HG03103 (cell line): ENCODE data around the gene ADAMTSL4.

Source experiments
- ATAC-seq: cut with Tn5 transposase; IDR thresholded peaks from one replicate; pipeline ENCODE4 v1.9.1; 2021; ENCODE audit warnings: low read depth; ENCODE audit not compliant: unreplicated experiment

The ADAMTSL4 gene

DNA sequence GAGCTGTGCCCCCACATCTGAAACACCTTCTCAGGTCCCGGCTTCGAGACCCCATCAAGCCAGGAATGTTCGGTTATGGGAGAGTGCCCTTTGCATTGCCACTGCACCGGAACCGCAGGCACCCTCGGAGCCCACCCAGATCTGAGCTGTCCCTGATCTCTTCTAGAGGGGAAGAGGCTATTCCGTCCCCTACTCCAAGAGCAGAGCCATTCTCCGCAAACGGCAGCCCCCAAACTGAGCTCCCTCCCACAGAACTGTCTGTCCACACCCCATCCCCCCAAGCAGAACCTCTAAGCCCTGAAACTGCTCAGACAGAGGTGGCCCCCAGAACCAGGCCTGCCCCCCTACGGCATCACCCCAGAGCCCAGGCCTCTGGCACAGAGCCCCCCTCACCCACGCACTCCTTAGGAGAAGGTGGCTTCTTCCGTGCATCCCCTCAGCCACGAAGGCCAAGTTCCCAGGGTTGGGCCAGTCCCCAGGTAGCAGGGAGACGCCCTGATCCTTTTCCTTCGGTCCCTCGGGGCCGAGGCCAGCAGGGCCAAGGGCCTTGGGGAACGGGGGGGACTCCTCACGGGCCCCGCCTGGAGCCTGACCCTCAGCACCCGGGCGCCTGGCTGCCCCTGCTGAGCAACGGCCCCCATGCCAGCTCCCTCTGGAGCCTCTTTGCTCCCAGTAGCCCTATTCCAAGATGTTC lies 4.3 kb downstream of the ADAMTSL4 start:
- no peak for ATAC-seq

DNA sequence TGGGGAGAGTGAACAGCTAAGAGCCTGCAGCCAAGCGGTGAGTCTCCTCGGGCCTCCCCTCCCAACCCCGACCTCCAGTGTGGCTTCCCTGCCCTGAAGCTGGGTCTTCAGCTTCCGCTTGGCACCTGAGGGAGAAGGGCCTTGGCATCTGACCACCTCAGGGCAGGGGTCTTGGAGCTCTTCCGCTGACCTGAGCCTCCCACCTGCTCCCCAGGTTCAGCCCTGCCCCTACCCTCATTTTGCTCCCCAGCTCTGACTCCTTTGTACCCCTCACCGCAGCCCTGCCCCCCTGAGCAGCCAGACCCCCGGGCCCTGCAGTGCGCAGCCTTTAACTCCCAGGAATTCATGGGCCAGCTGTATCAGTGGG lies 4.9 kb downstream of the ADAMTSL4 start:
- ATAC-seq, result no peak

DNA sequence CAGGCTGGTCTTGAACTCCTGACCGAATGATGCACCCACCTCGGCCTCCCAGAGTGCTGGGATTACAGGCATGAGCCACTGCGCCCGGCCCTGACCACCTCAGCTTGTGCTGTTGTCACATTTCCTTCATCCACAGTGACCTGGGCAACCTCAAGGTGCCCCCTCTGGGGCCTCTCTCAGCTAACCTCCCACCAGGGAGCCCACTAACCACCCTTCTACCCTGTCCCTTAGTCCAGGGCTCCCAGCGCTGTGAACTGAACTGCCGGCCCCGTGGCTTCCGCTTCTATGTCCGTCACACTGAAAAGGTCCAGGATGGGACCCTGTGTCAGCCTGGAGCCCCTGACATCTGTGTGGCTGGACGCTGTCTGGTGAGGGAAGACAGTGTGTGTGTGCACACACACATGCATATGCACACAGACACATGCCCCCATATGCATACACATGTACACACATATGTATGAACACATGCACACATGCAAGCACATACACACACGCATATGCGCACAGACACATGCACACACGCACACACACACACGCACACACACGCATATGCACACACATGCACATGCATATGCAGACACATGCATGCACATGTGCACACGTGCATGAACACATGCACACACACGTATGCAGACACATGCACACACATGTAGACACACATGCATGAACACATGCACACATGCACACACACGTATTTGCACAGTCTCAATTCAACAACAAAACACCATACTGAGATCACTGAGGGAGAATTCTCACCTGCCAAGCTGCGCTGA lies 6.2 kb downstream of the ADAMTSL4 start:
- ATAC-seq, result no peak

DNA sequence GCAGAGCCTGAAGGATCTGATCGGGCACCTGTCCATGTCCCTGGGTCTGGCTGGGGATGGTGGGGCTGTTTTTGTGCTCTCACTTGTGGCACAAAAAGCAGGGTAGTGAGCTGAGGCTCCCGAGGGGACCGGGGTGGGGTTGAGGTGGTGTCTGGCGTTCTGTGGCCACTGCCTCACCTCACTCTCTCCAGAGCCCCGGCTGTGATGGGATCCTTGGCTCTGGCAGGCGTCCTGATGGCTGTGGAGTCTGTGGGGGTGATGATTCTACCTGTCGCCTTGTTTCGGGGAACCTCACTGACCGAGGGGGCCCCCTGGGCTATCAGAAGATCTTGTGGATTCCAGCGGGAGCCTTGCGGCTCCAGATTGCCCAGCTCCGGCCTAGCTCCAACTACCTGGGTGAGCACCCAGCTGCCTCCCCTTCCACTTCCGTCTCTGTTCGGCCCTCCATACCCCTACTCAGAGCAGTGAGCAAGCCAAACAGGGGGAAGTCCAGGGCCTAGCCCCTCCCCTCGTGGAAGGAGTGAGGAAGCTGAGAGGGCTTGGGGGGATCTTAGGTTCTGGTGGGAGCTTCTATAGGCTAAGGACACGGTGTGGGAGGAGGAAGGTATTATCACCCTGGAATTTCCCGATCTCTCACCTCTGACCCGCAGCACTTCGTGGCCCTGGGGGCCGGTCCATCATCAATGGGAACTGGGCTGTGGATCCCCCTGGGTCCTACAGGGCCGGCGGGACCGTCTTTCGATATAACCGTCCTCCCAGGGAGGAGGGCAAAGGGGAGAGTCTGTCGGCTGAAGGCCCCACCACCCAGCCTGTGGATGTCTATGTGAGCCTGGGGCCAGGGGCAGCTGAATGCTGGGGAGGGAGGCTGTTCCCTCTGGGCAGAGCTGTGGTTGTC lies 7.0 kb downstream of the ADAMTSL4 start:
- ATAC-seq, result no peak

DNA sequence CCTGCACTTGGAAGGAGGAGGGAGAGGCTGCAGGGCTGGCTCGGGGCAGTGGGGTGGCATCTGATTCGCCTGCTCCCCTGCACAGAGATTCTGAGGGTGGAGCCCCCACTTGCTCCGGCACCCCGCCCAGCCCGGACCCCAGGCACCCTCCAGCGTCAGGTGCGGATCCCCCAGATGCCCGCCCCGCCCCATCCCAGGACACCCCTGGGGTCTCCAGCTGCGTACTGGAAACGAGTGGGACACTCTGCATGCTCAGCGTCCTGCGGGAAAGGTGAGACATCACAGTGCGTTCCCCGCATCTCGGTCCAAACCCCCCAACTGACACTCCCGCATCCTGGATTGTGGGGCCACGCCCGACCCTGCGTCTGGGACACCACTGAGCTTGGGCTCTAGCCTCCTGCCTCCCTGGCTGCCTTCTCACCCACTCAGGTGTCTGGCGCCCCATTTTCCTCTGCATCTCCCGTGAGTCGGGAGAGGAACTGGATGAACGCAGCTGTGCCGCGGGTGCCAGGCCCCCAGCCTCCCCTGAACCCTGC lies 7.9 kb downstream of the ADAMTSL4 start:
- ATAC-seq, result no peak

DNA sequence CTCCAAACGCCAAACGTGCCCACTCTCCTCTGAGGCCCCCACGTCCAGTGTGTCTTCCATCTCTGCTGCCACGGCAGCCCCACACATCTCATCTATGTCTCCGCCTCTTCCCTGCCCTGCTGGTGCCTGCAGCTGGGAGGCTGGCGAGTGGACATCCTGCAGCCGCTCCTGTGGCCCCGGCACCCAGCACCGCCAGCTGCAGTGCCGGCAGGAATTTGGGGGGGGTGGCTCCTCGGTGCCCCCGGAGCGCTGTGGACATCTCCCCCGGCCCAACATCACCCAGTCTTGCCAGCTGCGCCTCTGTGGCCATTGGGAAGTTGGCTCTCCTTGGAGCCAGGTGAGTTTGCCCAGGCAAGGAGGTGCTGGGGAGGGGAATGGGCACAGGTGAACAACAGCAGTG lies 8.6 kb downstream of the ADAMTSL4 start:
- no peak for ATAC-seq

DNA sequence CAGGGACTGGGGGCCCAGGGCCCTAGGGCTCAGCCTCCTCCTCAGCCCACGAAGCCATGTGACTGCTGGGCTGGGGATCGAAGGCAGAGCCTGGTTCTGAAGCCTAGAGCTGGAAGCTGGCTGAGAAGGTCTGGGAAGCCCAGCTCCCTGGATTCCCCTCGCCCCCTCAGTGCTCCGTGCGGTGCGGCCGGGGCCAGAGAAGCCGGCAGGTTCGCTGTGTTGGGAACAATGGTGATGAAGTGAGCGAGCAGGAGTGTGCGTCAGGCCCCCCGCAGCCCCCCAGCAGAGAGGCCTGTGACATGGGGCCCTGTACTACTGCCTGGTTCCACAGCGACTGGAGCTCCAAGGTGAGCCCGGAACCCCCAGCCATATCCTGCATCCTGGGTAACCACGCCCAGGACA lies 9.1 kb downstream of the ADAMTSL4 start:
- no peak for ATAC-seq

DNA sequence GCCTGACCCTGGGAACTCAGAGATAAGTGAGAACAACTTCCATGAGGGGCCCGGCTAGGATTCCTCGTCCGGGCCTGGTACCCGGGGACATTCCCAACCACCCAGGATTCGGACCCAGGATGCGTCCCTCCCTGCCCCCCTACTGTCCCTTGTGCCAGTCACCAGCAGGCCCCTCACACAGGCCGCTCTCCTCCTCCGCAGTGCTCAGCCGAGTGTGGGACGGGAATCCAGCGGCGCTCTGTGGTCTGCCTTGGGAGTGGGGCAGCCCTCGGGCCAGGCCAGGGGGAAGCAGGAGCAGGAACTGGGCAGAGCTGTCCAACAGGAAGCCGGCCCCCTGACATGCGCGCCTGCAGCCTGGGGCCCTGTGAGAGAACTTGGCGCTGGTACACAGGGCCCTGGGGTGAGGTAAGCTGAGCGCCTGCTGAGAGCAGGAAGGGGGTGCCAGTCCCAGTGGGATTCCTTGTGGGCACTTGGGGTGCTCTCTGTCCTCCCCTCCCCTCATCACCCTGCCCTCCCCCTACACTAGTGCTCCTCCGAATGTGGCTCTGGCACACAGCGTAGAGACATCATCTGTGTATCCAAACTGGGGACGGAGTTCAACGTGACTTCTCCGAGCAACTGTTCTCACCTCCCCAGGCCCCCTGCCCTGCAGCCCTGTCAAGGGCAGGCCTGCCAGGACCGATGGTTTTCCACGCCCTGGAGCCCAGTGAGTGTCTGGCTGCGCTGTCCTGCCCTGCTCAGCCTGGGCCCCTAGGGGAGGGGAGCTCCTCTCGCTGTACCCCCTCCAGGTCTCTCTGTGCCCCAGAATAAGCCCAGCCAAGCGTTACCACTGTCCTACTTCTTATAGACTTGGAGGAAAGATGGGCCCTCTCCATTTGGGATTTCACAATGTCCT lies 9.8 kb downstream of the ADAMTSL4 start:
- no peak for ATAC-seq

DNA sequence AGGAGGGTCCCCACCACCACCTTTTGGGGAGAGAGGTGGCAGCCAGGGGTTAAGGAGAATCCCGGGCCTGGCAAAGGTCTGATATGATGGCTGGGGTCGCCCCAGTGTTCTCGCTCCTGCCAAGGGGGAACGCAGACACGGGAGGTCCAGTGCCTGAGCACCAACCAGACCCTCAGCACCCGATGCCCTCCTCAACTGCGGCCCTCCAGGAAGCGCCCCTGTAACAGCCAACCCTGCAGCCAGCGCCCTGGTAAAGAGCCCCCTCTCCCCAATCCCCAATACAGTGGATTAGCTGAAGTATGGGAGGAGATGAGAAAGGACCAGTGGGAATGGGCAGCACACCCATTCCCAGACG lies 10.4 kb downstream of the ADAMTSL4 start:
- ATAC-seq, result no peak

DNA sequence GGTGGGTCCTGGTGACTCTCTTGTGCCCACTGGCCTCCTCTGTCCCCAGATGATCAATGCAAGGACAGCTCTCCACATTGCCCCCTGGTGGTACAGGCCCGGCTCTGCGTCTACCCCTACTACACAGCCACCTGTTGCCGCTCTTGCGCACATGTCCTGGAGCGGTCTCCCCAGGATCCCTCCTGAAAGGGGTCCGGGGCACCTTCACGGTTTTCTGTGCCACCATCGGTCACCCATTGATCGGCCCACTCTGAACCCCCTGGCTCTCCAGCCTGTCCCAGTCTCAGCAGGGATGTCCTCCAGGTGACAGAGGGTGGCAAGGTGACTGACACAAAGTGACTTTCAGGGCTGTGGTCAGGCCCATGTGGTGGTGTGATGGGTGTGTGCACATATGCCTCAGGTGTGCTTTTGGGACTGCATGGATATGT lies 10.8 kb downstream of the ADAMTSL4 start:
- ATAC-seq, result no peak

DNA sequence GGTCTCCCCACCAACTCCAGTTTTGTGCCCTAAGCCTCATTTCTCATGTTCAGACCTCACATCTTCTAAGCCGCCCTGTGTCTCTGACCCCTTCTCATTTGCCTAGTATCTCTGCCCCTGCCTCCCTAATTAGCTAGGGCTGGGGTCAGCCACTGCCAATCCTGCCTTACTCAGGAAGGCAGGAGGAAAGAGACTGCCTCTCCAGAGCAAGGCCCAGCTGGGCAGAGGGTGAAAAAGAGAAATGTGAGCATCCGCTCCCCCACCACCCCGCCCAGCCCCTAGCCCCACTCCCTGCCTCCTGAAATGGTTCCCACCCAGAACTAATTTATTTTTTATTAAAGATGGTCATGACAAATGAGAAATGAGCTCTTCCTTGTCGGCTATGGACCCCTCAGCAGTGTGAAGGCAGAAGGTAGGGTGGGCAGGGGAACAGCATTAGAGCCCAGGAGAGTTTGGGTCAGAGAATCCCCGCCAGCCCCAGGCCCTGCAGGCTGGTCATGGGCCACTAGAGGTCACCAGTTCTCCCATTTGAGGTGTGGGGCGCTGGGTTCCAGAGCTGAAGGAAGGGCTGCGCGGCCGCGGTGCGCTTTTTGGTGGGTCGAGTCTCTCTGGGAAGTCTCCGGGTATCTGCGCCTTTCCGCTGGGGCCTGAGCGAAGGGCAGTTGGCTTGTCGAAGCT lies 11.5 kb downstream of the ADAMTSL4 start:
- no peak for ATAC-seq

DNA sequence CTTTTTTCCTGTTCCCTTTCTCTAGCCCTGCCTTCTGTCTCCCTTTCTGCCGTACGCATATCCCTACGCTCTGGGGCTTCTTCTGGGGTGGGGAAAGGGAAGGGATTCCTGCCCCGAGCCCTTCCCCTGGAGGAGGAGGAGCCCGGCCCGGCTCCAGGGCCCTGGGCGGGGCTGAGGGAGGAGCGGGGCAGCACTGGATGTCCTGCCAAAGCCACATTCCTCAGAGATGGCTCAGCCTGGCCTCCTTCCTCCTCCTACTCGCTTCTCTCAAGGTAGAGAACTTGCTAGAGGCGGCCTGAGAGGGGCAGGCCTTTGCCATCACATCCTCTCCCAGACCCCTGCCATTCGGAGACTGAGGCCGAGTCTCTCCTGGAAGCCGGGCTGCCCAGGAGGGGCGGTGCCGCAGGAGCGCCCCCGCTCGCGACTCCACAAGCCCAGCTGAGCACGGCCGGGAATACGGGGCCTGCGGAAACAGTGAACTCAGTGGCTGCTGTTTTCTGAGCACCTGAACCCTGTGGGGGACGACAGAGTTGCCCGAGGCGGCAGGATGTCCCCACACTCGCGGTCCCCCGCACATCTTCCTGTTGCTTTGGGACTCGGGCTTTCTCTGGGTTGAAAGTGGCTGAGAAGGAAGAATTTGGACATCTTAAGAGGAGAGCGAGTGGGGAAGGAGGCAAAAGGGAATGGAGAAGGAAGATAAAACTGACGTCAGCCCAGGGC lies 12.2 kb downstream of the ADAMTSL4 start:
- ATAC-seq, result no peak

DNA sequence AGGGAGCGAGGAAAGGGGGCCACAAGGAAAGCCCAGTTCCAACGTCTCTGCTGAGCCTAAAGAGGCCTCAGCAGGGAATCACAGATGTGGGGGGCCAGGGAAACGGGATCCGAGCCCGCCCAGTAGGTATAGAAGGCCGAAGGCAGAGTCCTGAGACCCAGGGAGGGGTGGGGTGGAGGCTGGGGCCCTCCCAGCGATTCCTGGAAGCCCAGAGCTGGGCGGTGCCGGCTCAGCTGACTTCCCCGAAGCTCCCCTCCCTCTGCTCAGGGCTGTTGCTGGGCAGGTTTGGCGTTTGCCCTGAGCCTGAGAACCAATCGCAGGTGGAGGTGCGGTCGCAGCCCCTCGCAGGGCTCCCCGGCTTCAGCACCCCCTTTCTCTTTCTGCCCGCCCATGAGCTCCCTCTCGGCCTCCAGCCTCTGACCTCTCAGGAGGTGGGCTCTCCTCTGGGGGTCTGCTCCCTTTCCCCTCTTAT lies 12.8 kb downstream of the ADAMTSL4 start:
- no peak for ATAC-seq

DNA sequence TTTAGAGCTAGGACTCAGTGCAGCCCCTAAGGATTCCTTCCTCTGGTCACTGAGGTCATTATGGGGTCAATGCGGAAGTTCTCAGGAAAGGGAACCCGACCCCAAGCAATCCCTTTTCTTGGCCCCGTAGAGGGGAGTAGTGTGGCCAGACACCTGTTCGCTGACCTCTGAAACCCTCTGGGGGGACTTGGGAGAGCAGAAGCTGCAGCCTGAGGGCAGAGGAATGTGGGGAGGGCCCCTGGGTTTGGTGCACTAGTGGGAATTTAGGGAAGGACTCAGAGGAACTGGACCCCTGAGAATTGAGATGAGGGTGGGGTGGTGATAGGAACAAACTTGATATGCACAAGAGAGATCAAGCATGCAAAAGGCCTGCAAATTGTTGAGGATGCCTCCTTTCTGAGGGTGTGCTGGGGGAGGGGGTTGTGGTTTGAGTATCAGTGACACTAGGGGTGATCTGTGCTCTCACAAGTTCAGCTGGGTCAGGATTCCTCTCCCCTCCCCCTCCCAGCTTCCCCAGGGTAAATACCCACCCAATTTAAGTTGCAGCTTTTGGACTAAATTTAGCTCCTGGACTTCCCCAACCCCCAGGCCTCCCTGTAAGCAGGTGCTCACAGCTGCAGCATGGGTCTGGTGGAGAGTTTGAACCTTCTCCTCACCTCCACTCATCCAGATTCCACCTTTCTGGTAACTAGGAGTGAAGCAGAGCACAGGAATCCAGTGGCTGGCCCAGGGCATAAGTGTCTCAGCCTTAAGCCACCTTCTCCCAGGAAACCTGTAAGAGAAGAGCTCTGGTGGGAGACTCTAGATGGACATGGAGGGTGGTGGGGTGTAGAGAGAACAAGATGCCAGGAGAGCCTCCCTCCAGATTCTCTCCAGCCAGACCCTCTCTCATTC lies 13.5 kb downstream of the ADAMTSL4 start:
- ATAC-seq, result peak; percentile 37

DNA sequence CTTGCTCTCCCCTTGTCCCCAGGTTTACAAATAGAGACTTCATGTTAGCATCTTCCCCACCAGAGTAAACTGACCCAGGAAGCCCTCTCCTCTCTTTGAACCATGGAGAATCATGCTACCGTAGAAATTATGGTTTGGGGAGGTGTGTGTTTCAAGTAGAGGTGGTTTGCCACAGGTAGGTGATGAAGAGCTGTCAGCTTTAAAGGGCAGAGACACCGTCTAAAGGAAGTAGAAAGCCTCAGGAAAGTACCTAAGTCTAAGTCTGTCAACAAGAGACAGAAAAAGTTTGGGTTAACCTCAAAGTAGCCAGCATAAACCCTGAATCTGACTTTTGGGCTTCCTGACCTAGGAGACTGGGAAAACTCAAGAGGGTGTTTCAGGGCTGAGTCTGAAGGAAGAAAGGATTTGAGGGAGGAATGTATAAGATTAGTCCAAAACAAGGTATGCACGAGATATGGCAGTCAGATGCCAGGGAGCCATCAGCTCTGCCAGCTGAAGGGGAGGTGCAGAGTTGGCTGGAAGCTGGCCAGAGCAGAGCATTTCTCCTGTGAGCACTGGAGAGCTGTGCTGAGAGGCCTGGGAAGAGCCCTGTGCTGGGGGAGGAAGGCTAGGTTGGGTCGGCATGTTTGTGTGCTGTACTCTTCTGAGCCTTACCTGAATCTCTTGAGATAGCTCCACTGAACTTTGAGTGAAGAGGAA lies 14.3 kb downstream of the ADAMTSL4 start:
- no peak for ATAC-seq

DNA sequence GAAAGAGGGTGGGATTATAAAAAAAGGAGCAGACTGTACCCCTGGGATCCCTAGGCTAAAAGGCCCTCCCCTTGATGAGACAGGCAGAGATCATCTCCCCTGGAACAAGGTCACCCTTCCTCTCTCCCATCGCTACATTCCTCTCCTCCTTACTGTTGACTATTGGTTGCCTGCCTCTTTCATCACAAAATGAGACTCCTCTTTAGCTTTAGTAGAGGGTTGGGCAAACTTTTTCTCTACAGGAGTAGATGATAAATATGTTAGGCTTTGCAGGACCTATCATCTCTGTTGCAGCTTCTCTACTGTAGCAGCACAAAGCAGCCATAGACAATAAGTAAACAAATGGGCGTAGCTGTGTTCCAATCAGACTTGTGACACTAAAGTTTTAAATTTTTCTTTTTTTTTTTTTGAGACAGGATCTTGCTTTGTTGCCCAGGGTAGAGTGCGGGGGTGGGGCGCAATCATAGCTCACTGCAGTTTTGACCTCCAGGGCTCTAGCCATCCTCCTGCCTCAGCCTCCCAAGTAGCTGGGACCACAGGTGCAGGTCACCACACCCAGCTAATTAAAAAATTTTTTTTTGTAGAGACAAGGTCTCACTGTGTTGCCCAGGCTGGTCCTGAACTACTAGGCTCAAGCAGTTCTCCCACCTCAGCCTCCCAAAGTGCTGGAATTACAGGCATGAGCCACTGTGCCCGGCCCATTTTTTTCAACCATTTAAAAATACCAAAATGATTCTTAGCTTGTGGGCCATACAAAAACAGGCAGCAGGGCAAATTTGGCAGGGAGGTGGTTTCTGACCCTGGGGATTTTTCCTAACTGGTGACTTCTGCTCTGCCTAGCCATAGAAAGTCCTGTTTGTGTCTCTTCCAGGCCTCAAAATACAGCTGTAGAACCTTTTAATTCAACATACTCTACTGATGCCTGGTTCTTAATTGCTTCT lies 15.1 kb downstream of the ADAMTSL4 start:
- ATAC-seq, result no peak
